Ishikawa (cell line): ENCODE data around the gene MUS81.

ENCODE experiments used
- EGR1 ChIP-seq: IDR thresholded peaks from 2 replicates; pipeline ENCODE4 v1.6.1; 2012
- EP300 ChIP-seq: IDR thresholded peaks from 2 replicates; pipeline ENCODE4 v1.6.1; 2012; ENCODE audit warnings: borderline replicate concordance
- FOXM1 ChIP-seq: IDR thresholded peaks from 2 replicates; pipeline ENCODE4 v1.6.1; 2012; ENCODE audit warnings: low read depth, borderline replicate concordance
- MAX ChIP-seq: IDR thresholded peaks from 2 replicates; pipeline ENCODE4 v1.6.1; 2012
- NFIC ChIP-seq: IDR thresholded peaks from 2 replicates; pipeline ENCODE4 v1.6.1; 2012
- TCF12 ChIP-seq: IDR thresholded peaks from 2 replicates; pipeline ENCODE4 v1.6.1; 2012; ENCODE audit warnings: low read depth
- TEAD4 ChIP-seq: IDR thresholded peaks from 2 replicates; pipeline ENCODE4 v1.6.1; 2012
- USF1 ChIP-seq: IDR thresholded peaks from 2 replicates; pipeline ENCODE4 v1.6.1; 2012
- YY1 ChIP-seq: IDR thresholded peaks from 2 replicates; pipeline ENCODE4 v1.6.1; 2012; ENCODE audit warnings: low read depth

- TF ChIP-seq MAX (no peak), EGR1 (no peak), EP300 (no peak), TCF12 (no peak), YY1 (no peak), NFIC (no peak), FOXM1 (no peak), USF1 (no peak), TEAD4 (no peak)
Observed at GRCh38 chr11:65853246-65853979, 6.8 kb upstream of the MUS81 start.
